Measurements from ENCODE around the gene ETV2.
"Not testable (repeated sequence)": the region's sequence is repeated elsewhere in the genome, so short reads cannot be mapped to it uniquely, and the experiment has no call there.

ETV2 gene

DNA sequence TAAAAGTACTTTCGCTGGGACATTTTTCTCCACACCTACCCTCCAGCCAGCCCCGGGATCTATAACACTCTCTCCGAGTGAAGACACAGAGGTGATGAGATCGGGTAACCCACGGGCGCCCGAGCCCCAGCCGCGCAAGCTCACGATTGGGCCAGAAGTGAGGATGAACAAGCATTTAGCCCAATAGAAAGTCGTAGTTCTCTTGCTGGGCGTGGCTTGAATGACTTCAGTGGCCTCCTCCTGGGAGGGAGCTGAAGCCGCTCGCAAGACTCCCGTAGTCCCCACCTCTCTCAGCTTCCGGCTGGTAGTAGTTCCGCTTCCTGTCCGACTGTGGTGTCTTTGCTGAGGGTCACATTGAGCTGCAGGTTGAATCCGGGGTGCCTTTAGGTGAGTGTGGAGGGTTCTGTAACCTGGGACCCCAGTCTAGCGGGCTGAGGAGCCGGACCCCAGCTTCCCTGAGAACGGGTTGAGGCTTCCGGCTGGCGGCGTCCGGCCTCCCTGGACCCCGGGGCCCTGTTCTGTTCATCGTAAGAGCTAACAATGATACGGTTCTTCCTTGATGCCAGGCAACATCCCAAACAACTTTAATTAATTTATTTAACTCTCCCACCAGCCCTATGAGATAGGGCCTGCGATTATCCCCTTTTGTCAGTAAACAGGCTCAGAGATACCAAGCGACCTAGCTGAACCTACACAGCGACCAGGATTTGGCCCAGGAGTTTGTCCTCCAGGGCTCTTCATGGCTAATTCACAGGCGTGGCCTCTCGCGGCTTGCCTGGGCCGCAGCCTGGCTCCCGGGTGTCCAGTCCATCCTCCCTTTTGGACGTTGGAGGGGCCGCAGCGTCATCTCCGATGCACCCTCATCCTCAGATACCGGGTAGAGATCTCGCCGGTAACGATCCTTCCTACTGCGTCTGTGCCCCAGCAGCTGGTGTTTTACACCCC, 6.7 kb downstream of the ETV2 start, which contains the start of gene COX6B1:
Gene COX6B1 (plus strand): TSS at position 307 of the 945 bp plus-strand sequence. CDS start 2,921 bp downstream, outside the sequence.
- Histone ChIP-seq H3K4me1 (ENCODE audit: control insufficient read depth, insufficient read depth, low read length) (peaks cover 8% of the 10 kb centered on the region), H3K27me3 (ENCODE audit: control insufficient read depth, insufficient read depth, low read length) (no peaks in the 10 kb centered on the region)

DNA sequence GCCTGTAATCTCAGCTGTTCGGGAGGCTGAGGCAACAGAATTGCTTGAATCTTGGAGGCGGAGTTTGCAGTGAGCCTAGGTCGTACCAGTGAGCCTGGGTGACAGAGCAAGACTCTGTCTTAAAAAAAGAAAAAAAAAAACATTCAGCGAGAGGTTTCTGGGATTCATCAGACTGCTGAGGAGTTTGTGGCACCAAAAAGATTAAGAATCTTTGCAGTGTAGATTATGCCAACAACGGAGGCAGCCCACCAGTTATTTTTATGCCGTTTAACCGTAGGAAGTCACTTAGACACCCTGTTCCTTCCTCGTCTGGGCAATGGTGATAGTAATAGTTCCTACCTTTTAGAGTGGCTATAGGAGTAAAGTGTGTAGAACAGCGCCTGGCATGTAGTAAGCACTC, 9.0 kb downstream of the ETV2 start:
- no peaks in the 10 kb centered on the region for H3K9me3 ChIP-seq (ENCODE audit: control insufficient read depth, low read length)
- no peaks in the 10 kb centered on the region for H3K27me3 ChIP-seq (ENCODE audit: control insufficient read depth, insufficient read depth, low read length)
- no peak overlapping the region for H3K4me3 ChIP-seq (ENCODE audit: low read length)
- no peaks in the 10 kb centered on the region for H3K4me1 ChIP-seq (ENCODE audit: control insufficient read depth, insufficient read depth, low read length)
- H3K36me3 ChIP-seq (ENCODE audit: control insufficient read depth, insufficient read depth, low read length): no peaks in the 10 kb centered on the region
- H3K9ac ChIP-seq (ENCODE audit: low read length): no peak overlapping the region

More for the DNA sequence above, 6.7 kb downstream of the ETV2 start, which contains the start of gene COX6B1:
- Histone ChIP-seq H3K36me3 (ENCODE audit: control insufficient read depth, insufficient read depth, low read length) (no peaks in the 10 kb centered on the region), H3K9ac (ENCODE audit: low read length) (peak within 1 kb of the TSS; percentile 98), H3K4me3 (ENCODE audit: low read length) (peak within 1 kb of the TSS; percentile 93), H3K9me3 (ENCODE audit: control insufficient read depth, low read length) (no peaks in the 10 kb centered on the region)

DNA sequence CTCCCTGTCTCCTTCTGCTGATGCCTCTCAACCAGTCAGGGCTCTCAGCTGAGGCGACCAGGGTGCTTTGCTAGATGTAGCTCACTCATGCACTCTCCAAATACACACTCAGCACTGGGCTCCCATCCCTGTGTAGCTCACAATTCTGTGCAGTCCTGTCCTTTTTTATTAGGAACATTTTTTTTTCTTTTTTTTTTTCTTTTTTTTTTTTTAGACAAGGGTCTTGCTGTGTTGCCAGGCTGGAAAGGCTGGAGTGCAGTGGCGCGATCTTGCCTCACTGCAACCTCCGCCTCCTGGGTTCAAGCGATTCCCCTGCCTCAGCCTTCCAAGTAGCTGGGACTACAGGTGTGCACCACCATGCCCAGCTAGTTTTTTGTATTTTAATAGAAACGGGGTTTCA, 13.3 kb downstream of the ETV2 start:
- not testable (repeated sequence) for H3K9ac ChIP-seq (ENCODE audit: low read length); H3K27me3 ChIP-seq (ENCODE audit: control insufficient read depth, insufficient read depth, low read length); H3K9me3 ChIP-seq (ENCODE audit: control insufficient read depth, low read length); H3K36me3 ChIP-seq (ENCODE audit: control insufficient read depth, insufficient read depth, low read length); H3K4me1 ChIP-seq (ENCODE audit: control insufficient read depth, insufficient read depth, low read length); H3K4me3 ChIP-seq (ENCODE audit: low read length)

DNA sequence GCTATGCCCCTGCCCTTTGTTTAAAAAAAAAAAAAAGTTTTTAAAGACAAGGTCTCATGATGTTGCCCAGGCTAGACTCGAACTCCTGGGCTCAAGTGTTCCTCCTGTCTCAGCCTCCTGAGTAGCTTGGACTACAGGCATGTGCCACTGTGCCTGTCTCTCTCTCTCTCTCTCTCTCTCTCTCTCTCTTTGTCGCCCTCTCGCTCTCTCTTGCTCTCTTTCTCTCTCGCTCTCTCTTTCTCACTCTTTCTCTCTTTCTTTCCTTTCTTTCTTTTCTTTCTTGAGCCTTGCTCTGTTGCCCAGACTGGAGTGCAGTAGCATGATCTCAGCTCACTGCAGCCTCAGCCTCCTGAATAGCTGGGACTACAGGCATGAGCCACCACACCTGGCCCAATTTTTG, 14.1 kb downstream of the ETV2 start:
- H3K4me1 ChIP-seq (ENCODE audit: control insufficient read depth, insufficient read depth, low read length): no peaks in the 10 kb centered on the region
- no peaks in the 10 kb centered on the region for H3K27me3 ChIP-seq (ENCODE audit: control insufficient read depth, insufficient read depth, low read length)
- H3K4me3 ChIP-seq (ENCODE audit: low read length): no peak overlapping the region
- no peaks in the 10 kb centered on the region for H3K36me3 ChIP-seq (ENCODE audit: control insufficient read depth, insufficient read depth, low read length)
- no peak overlapping the region for H3K9ac ChIP-seq (ENCODE audit: low read length)
- H3K9me3 ChIP-seq (ENCODE audit: control insufficient read depth, low read length): no peaks in the 10 kb centered on the region

DNA sequence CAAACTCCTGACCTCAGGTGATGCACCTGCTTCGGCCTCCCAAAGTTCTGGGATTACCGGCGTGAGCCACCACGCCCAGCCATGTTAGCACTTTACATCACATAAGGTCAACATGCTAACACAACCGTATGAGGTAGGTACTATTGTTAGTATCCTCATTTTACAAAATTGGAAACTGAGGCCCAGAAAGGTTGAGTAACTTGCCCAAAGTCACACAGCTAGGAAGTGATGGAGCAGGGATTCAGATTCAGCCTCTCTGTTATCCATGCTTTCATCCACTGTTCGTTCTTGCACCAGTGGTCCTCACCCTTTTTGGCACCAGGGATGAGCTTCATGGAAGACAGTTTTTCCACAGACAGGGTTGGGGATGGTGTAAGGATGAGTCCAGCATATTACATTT, 15.2 kb downstream of the ETV2 start:
- H3K4me1 ChIP-seq (ENCODE audit: control insufficient read depth, insufficient read depth, low read length): no peaks in the 10 kb centered on the region
- H3K36me3 ChIP-seq (ENCODE audit: control insufficient read depth, insufficient read depth, low read length): no peaks in the 10 kb centered on the region
- no peak overlapping the region for H3K4me3 ChIP-seq (ENCODE audit: low read length)
- H3K9me3 ChIP-seq (ENCODE audit: control insufficient read depth, low read length): no peaks in the 10 kb centered on the region
- no peaks in the 10 kb centered on the region for H3K27me3 ChIP-seq (ENCODE audit: control insufficient read depth, insufficient read depth, low read length)
- H3K9ac ChIP-seq (ENCODE audit: low read length): no peak overlapping the region

DNA sequence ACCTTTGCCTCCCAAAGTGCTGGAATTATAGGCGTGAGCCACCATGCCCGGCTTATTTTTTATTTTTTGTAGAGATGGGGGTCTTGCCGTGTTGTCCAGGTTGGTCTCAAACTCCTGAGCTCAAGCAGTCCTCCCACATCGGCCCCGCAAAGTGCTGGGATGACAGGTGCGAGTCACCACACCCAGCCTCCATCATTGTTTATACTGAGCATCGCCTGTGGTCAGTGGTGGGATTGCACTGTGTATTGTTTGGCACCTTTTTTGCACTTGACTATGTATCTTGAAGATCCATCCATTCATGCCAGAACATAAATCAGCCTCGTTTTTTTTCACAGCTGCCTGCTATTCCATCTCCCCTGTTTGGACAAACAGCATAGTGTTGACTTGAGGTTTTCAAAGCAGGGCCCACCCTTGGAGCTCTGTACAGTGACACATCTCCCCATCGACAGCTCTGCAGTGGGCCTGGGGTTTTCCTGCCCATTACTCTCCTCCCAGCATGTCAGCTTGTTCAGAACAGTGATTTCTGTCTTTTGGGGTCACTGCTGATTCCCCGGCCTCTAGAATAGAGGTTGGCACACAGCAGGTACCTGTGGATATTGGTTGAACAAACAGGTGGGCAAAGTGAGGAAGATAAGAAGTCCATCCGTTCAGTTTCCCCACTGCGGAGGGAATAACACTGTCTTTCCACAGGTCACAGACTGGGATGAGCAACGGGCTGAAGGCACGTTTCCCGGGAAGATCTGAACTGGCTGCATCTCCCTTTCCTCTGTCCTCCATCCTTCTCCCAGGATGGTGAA, 16.6 kb downstream of the ETV2 start:
- no peaks in the 10 kb centered on the region for H3K4me1 ChIP-seq (ENCODE audit: control insufficient read depth, insufficient read depth, low read length)
- H3K36me3 ChIP-seq (ENCODE audit: control insufficient read depth, insufficient read depth, low read length): no peaks in the 10 kb centered on the region
- no peak overlapping the region for H3K9ac ChIP-seq (ENCODE audit: low read length)
- H3K4me3 ChIP-seq (ENCODE audit: low read length): no peak overlapping the region
- H3K9me3 ChIP-seq (ENCODE audit: control insufficient read depth, low read length): no peaks in the 10 kb centered on the region
- no peaks in the 10 kb centered on the region for H3K27me3 ChIP-seq (ENCODE audit: control insufficient read depth, insufficient read depth, low read length)

DNA sequence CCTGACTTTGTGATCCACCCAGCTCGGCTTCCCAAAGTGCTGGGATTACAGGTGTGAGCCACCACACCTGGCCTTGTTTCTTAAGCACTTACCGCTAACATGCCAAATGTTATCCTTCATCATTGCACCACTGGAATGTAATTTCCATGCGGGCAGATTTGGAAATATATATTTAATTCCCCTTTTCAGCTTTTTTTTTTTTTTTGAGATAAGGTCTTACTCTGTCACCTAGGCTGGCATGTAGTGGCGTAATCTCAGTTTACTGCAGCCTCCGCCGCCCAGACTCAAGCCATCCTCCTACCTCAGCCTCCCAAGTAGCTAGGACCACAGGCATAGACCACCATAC, 20.4 kb downstream of the ETV2 start:
- H3K4me3 ChIP-seq (ENCODE audit: low read length): no peak overlapping the region
- H3K9me3 ChIP-seq (ENCODE audit: control insufficient read depth, low read length): no peaks in the 10 kb centered on the region
- H3K27me3 ChIP-seq (ENCODE audit: control insufficient read depth, insufficient read depth, low read length): no peaks in the 10 kb centered on the region
- H3K9ac ChIP-seq (ENCODE audit: low read length): no peak overlapping the region
- no peaks in the 10 kb centered on the region for H3K36me3 ChIP-seq (ENCODE audit: control insufficient read depth, insufficient read depth, low read length)
- no peaks in the 10 kb centered on the region for H3K4me1 ChIP-seq (ENCODE audit: control insufficient read depth, insufficient read depth, low read length)

DNA sequence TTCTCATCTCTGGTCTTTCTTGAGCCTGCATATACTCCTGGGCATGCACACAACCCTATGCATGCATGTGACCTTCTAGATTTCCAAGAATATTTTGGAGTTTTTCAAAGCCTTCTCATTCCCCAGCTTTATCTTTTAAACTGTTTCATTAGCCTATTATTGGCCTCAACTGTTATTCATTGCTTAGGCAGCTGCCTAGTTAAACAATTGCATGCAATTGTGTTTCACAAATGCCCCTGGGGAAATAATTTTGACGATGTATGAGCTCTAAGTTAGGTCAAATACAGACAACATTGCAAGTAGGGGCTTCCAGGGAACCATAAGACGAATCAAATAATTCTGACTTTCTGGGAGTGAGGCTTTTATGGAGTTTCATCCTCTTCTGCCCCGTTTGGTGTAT, 22.4 kb downstream of the ETV2 start:
- Histone ChIP-seq H3K9ac (ENCODE audit: low read length) (no peak overlapping the region), H3K4me3 (ENCODE audit: low read length) (no peak overlapping the region), H3K9me3 (ENCODE audit: control insufficient read depth, low read length) (no peaks in the 10 kb centered on the region), H3K4me1 (ENCODE audit: control insufficient read depth, insufficient read depth, low read length) (no peaks in the 10 kb centered on the region), H3K36me3 (ENCODE audit: control insufficient read depth, insufficient read depth, low read length) (no peaks in the 10 kb centered on the region), H3K27me3 (ENCODE audit: control insufficient read depth, insufficient read depth, low read length) (peaks cover 2% of the 10 kb centered on the region)

DNA sequence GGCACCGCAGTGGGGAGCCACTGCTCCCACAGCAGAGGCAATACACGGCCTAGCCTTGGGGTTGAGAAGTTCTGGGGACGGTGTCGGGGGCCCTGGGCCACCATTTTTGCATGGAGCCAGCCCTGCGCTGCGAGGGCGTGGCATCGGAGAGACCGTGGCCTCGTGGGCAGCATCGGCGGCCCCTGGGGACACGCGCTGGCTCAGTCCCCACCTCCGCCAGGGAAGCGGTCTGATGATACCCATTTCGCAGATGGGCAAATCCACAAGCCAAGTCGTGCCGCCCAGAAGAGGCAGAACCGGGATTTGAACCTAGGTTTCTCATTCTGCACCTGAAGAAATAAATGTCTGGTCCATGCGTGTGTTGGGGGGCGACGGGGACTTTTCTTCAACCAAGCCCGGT, 23.6 kb downstream of the ETV2 start:
- H3K4me3 ChIP-seq (ENCODE audit: low read length): no peak overlapping the region
- no peak overlapping the region for H3K9ac ChIP-seq (ENCODE audit: low read length)
- H3K27me3 ChIP-seq (ENCODE audit: control insufficient read depth, insufficient read depth, low read length): peaks cover 9% of the 10 kb centered on the region
- no peaks in the 10 kb centered on the region for H3K36me3 ChIP-seq (ENCODE audit: control insufficient read depth, insufficient read depth, low read length)
- no peaks in the 10 kb centered on the region for H3K4me1 ChIP-seq (ENCODE audit: control insufficient read depth, insufficient read depth, low read length)
- no peaks in the 10 kb centered on the region for H3K9me3 ChIP-seq (ENCODE audit: control insufficient read depth, low read length)

DNA sequence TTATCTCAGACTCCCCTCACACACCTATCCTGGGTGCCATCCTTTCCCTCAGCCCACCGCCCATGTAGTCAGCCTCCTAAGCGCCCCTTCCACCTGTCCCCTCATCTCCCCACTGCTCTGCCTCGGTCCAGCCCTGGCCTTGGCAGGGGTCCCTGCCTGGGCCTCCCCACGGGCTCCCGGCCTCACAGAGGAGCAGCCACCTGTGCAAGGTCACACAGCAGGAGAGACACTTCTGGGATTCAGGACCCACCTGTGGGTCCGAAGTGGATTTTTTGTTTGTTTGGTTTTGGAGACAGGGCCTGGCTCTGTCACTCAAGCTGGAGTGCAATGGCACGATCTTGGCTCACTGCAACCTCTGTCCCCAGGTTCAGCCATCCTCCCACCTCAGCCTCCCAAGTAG, 24.1 kb downstream of the ETV2 start:
- Histone ChIP-seq H3K36me3 (ENCODE audit: control insufficient read depth, insufficient read depth, low read length) (no peaks in the 10 kb centered on the region), H3K4me1 (ENCODE audit: control insufficient read depth, insufficient read depth, low read length) (no peaks in the 10 kb centered on the region), H3K4me3 (ENCODE audit: low read length) (no peak overlapping the region), H3K9ac (ENCODE audit: low read length) (no peak overlapping the region), H3K27me3 (ENCODE audit: control insufficient read depth, insufficient read depth, low read length) (peaks cover 9% of the 10 kb centered on the region), H3K9me3 (ENCODE audit: control insufficient read depth, low read length) (no peaks in the 10 kb centered on the region)

DNA sequence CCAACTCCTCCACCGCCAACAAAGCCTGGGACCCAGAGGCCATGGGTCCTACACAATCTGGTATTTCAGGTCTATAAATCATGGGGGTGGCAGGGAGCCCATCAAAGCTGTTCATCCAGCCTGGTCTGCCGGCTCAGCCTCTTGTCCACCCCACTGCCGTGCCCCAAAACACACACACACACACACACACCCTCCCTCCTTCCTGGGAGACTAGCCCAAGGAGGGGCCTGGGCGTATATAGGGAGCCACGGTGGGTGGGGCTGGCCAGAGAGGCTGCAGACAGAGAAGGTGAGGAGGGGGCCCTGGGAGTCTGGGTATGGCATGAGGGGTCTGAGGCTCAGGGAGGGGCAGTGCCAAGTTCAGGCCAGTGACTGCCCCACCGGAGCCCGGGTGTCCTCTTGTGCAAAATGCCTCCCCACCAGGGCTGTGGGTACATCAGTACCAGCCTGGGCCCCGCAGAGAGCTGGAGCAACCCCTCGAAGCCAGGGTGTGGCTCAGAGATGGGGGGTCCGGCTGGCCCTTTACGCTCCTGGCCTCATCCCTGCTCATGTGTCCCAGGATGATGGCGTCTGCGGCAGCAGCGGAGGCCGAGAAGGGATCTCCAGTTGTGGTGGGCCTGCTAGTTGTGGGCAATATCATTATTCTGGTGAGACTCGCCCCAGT, 24.8 kb downstream of the ETV2 start, which contains the start of gene UPK1A:
Gene UPK1A (plus strand): TSS at position 267 of the 663 bp plus-strand sequence. CDS start 296 bp downstream, at position 563.
- Histone ChIP-seq H3K4me3 (ENCODE audit: low read length) (no peak within 1 kb of the TSS), H3K27me3 (ENCODE audit: control insufficient read depth, insufficient read depth, low read length) (peaks cover 9% of the 10 kb centered on the region), H3K4me1 (ENCODE audit: control insufficient read depth, insufficient read depth, low read length) (no peaks in the 10 kb centered on the region), H3K9me3 (ENCODE audit: control insufficient read depth, low read length) (no peaks in the 10 kb centered on the region), H3K9ac (ENCODE audit: low read length) (no peak within 1 kb of the TSS), H3K36me3 (ENCODE audit: control insufficient read depth, insufficient read depth, low read length) (no peaks in the 10 kb centered on the region)

DNA sequence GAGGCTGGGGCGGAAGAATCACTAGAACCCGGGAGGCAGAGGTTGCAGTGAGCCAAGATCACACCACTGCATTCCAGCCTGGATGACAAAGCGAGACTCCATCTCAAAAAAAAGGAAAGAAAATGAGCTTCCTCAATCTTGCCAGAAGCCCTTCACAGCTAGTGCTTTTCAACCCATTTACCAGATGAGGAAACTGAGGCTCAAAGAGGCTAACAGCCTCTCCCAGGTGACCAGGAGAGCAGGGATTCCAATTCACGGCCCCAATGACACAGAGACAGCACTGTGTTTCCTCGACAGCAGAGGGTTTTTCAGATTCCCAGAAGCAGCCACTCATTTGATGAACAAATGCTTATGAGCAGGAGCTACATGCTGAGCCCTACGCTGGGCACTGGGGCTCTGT, 28.0 kb downstream of the ETV2 start:
- Histone ChIP-seq H3K27me3 (ENCODE audit: control insufficient read depth, insufficient read depth, low read length) (peaks cover 28% of the 10 kb centered on the region), H3K4me1 (ENCODE audit: control insufficient read depth, insufficient read depth, low read length) (no peaks in the 10 kb centered on the region), H3K4me3 (ENCODE audit: low read length) (no peak overlapping the region), H3K36me3 (ENCODE audit: control insufficient read depth, insufficient read depth, low read length) (no peaks in the 10 kb centered on the region), H3K9me3 (ENCODE audit: control insufficient read depth, low read length) (no peaks in the 10 kb centered on the region), H3K9ac (ENCODE audit: low read length) (no peak overlapping the region)
